H9 (cell line): ENCODE measurements around the gene NXPH4. TPM values are rescaled to one million over a fixed set of nuclear protein-coding genes. Genes with fewer than 3 reads are reported as not detected.
A peak's percentile ranks its signal among the peaks of the same experiment; 100 is the strongest.

Experiments
- DNase-seq: peaks from one replicate; pipeline ENCODE4 v3.0.0-alpha.2; 2017
- H2AFZ ChIP-seq: one replicate; pipeline ENCODE4 v1.6.1; 2013; ENCODE audit warnings: mild to moderate bottlenecking, low read length, control low read depth, moderate library complexity
- H2AK5ac ChIP-seq: 2 replicates; pipeline ENCODE4 v1.6.1; 2013; ENCODE audit warnings: low read length, control low read depth, mixed read lengths; ENCODE audit not compliant: insufficient read length
- H2BK120ac ChIP-seq: one replicate; pipeline ENCODE4 v1.6.1; 2013; ENCODE audit warnings: low read depth, mild to moderate bottlenecking, low read length, control low read depth, inconsistent platforms; ENCODE audit not compliant: poor library complexity, severe bottlenecking
- H2BK12ac ChIP-seq: 2 replicates; pipeline ENCODE4 v1.6.1; 2013; ENCODE audit warnings: low read length, control low read depth, mixed read lengths, low read depth; ENCODE audit not compliant: insufficient read length
- H2BK15ac ChIP-seq: 2 replicates; pipeline ENCODE4 v1.6.1; 2013; ENCODE audit warnings: low read depth, low read length, control low read depth
- H2BK20ac ChIP-seq: one replicate; pipeline ENCODE4 v1.6.1; 2013; ENCODE audit warnings: low read depth, mild to moderate bottlenecking, low read length, control low read depth, inconsistent platforms; ENCODE audit not compliant: poor library complexity, severe bottlenecking
- H2BK5ac ChIP-seq: 2 replicates; pipeline ENCODE4 v1.6.1; 2013; ENCODE audit warnings: low read length, control low read depth, mixed read lengths; ENCODE audit not compliant: insufficient read length
- H3K14ac ChIP-seq: 2 replicates; pipeline ENCODE4 v1.6.1; 2013; ENCODE audit warnings: low read length, control low read depth; ENCODE audit not compliant: insufficient read depth
- H3K18ac ChIP-seq: 2 replicates; pipeline ENCODE4 v1.6.1; 2013; ENCODE audit warnings: low read depth, mild to moderate bottlenecking, mixed read lengths, low read length, control low read depth; ENCODE audit not compliant: insufficient read length
- H3K23ac ChIP-seq: 2 replicates; pipeline ENCODE4 v1.6.1; 2013; ENCODE audit warnings: low read length, control low read depth, mixed read lengths, low read depth; ENCODE audit not compliant: insufficient read length
- H3K23me2 ChIP-seq: 2 replicates; pipeline ENCODE4 v1.6.1; 2013; ENCODE audit warnings: low read depth, mild to moderate bottlenecking, mixed read lengths, low read length, control low read depth; ENCODE audit not compliant: insufficient read length, poor library complexity, severe bottlenecking
- H3K27ac ChIP-seq: 2 replicates; pipeline ENCODE4 v1.5.1; 2013; ENCODE audit warnings: low read length, control low read depth, mixed read lengths, low read depth; ENCODE audit not compliant: insufficient read length
- H3K27me3 ChIP-seq: 2 replicates; pipeline ENCODE4 v1.6.1; 2013; ENCODE audit warnings: low read length, control low read depth, inconsistent platforms; ENCODE audit not compliant: insufficient read depth
- H3K4ac ChIP-seq: 2 replicates; pipeline ENCODE4 v1.6.1; 2013; ENCODE audit warnings: low read depth, mild to moderate bottlenecking, control low read depth, inconsistent platforms, low read length, moderate library complexity
- H3K4me1 ChIP-seq: 2 replicates; pipeline ENCODE4 v1.6.1; 2013; ENCODE audit warnings: low read length, control low read depth, inconsistent platforms; ENCODE audit not compliant: insufficient read depth
- H3K4me2 ChIP-seq: 2 replicates; pipeline ENCODE4 v1.6.1; 2013; ENCODE audit warnings: low read length, control low read depth, mixed read lengths; ENCODE audit not compliant: insufficient read length, insufficient read depth
- H3K56ac ChIP-seq: 2 replicates; pipeline ENCODE4 v1.6.1; 2013; ENCODE audit warnings: low read depth, mild to moderate bottlenecking, mixed read lengths, low read length, control low read depth; ENCODE audit not compliant: insufficient read length
- H3K79me1 ChIP-seq: 2 replicates; pipeline ENCODE4 v1.6.1; 2013; ENCODE audit warnings: low read depth, mild to moderate bottlenecking, moderate library complexity, low read length, control low read depth, inconsistent platforms; ENCODE audit not compliant: insufficient read depth, poor library complexity, severe bottlenecking
- H3K79me2 ChIP-seq: 2 replicates; pipeline ENCODE4 v1.6.1; 2013; ENCODE audit warnings: low read length, control low read depth, inconsistent platforms; ENCODE audit not compliant: insufficient read depth
- H3K9ac ChIP-seq: 2 replicates; pipeline ENCODE4 v1.6.1; 2013; ENCODE audit warnings: low read length, control low read depth, mixed read lengths; ENCODE audit not compliant: insufficient read length; ENCODE audit errors: extremely low read depth
- H3K9me3 ChIP-seq: one replicate; pipeline ENCODE4 v1.6.1; 2013; ENCODE audit warnings: low read depth, low read length, inconsistent platforms; ENCODE audit not compliant: control insufficient read depth
- H3T11ph ChIP-seq: one replicate; pipeline ENCODE4 v1.6.1; 2013; ENCODE audit warnings: mild to moderate bottlenecking, low read length, control low read depth, inconsistent platforms
- H4K20me1 ChIP-seq: one replicate; pipeline ENCODE4 v1.6.1; 2013; ENCODE audit not compliant: control insufficient read depth, insufficient read length, insufficient read depth
- H4K5ac ChIP-seq: 2 replicates; pipeline ENCODE4 v1.6.1; 2013; ENCODE audit warnings: low read depth, mild to moderate bottlenecking, mixed read lengths, low read length, control low read depth; ENCODE audit not compliant: insufficient read length
- H4K8ac ChIP-seq: replicated peaks from 2 replicates; pipeline ENCODE4 v1.6.1; 2013; ENCODE audit warnings: low read length, control low read depth, mixed read lengths, low read depth; ENCODE audit not compliant: insufficient read length
- H4K91ac ChIP-seq: 2 replicates; pipeline ENCODE4 v1.6.1; 2013; ENCODE audit warnings: low read depth, mild to moderate bottlenecking, moderate library complexity, mixed read lengths, low read length, control low read depth; ENCODE audit not compliant: insufficient read length
- H3K27ac Mint-ChIP-seq, 3 experiments: 2 replicates in 2 of 3; 3 replicates in 1 of 3; pipeline ENCODE4 v1.8.0; 2020 to 2021; ENCODE audit warnings: mixed read lengths in 3 of 3, mild to moderate bottlenecking in 1 of 3, moderate library complexity in 1 of 3
- H3K27me3 Mint-ChIP-seq: 2 replicates; pipeline ENCODE4 v1.8.0; 2021; ENCODE audit warnings: low read depth, mild to moderate bottlenecking, moderate library complexity, mixed read lengths
- H3K36me3 Mint-ChIP-seq, 3 experiments: 2 replicates in 2 of 3; 3 replicates in 1 of 3; pipeline ENCODE4 v1.8.0; 2020 to 2021; ENCODE audit warnings: low read depth in 3 of 3, mixed read lengths in 3 of 3; ENCODE audit not compliant: insufficient read depth in 1 of 3
- H3K4me1 Mint-ChIP-seq, 2 experiments: 2 replicates each; pipeline ENCODE4 v1.8.0; 2020; ENCODE audit warnings: mixed read lengths in 2 of 2
- H3K4me3 Mint-ChIP-seq, 2 experiments: 2 replicates in 1 of 2; 3 replicates in 1 of 2; pipeline ENCODE4 v1.8.0; 2020 to 2021; ENCODE audit warnings: mild to moderate bottlenecking in 2 of 2, mixed read lengths in 2 of 2, moderate library complexity in 1 of 2
- H3K9me3 Mint-ChIP-seq, 2 experiments: 2 replicates in 1 of 2; 3 replicates in 1 of 2; pipeline ENCODE4 v1.8.0; 2020; ENCODE audit warnings: mild to moderate bottlenecking in 2 of 2, mixed read lengths in 2 of 2, moderate library complexity in 1 of 2
- WGBS: extraction: QIAGEN DNeasy Blood & Tissue Kit; methylation state at CpG from one replicate; pipeline ENCODE4 v1.1.7; 2013; ENCODE audit warnings: missing lambda C conversion rate, low lambda C conversion rate, mixed read lengths; ENCODE audit not compliant: insufficient read length; ENCODE audit errors: extremely low coverage; 5-methylcytosine and 5-hydroxymethylcytosine counted together
- total RNA-seq: library from RNA; stranded (reverse); gene quantifications from 2 replicates; pipeline ENCODE4 v1.2.1, GENCODE V29; 2021
- TF ChIP-seq, protein P1 (sequence below): fragments of 200-600 bp; sonication (generic); conservative IDR thresholded peaks from 3 replicates; pipeline ENCODE4 v1.8.0; 2021; ENCODE audit warnings: antibody characterized with exemption, mild to moderate bottlenecking

Gene NXPH4
- total RNA-seq, 1 experiment from 2014 or later = 2.1 TPM

DNA sequence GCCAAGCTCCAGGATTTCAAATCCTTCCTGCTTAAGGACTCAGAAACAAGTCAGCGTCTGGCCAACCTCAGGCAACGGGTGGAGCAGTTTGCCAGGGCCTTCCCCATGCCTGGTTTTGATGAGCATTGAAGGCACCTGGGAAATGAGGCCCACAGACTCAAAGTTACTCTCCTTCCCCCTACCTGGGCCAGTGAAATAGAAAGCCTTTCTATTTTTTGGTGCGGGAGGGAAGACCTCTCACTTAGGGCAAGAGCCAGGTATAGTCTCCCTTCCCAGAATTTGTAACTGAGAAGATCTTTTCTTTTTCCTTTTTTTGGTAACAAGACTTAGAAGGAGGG is 17.6 kb downstream of the NXPH4 start:
- DNase-seq = no peak
- no peak overlapping the region for H3K23ac ChIP-seq
- no peak overlapping the region for H3K14ac ChIP-seq
- no peaks in the 10 kb centered on the region for H3K9me3 ChIP-seq
- H2AFZ ChIP-seq = no peak overlapping the region
- H3K79me2 ChIP-seq = peaks cover 5% of the 10 kb centered on the region; the same call in 1 of the 2 replicates
- H3K9ac ChIP-seq = no peak overlapping the region
- peaks cover 23% of the 10 kb centered on the region for H3K23me2 ChIP-seq
- no peak overlapping the region for H2BK12ac ChIP-seq
- H3K27me3 Mint-ChIP-seq = peaks cover 49% of the 10 kb centered on the region
- peaks cover 45 to 52% (median 47%) of the 10 kb centered on the region in 3 experiments for H3K36me3 Mint-ChIP-seq
- H3K56ac ChIP-seq = no peak overlapping the region
- TF ChIP-seq, protein P1, sequence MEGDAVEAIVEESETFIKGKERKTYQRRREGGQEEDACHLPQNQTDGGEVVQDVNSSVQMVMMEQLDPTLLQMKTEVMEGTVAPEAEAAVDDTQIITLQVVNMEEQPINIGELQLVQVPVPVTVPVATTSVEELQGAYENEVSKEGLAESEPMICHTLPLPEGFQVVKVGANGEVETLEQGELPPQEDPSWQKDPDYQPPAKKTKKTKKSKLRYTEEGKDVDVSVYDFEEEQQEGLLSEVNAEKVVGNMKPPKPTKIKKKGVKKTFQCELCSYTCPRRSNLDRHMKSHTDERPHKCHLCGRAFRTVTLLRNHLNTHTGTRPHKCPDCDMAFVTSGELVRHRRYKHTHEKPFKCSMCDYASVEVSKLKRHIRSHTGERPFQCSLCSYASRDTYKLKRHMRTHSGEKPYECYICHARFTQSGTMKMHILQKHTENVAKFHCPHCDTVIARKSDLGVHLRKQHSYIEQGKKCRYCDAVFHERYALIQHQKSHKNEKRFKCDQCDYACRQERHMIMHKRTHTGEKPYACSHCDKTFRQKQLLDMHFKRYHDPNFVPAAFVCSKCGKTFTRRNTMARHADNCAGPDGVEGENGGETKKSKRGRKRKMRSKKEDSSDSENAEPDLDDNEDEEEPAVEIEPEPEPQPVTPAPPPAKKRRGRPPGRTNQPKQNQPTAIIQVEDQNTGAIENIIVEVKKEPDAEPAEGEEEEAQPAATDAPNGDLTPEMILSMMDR = no peak
- no peak overlapping the region; a peak in 1 of 7 replicates for H3K27ac Mint-ChIP-seq
- no CpG with 5 or more reads among the region's 3 CpGs for WGBS
- no peaks in the 10 kb centered on the region; the same call in 1 of the 2 replicates for H3K4me1 ChIP-seq
- no peak overlapping the region for H4K8ac ChIP-seq
- H2BK15ac ChIP-seq = no peak overlapping the region
- H3K4me1 Mint-ChIP-seq = peaks cover 44 to 58% of the 10 kb centered on the region in 2 experiments
- no peak overlapping the region for H3K4me2 ChIP-seq
- no peak overlapping the region for H2BK5ac ChIP-seq
- H3K27me3 ChIP-seq = peaks cover 25% of the 10 kb centered on the region; the same call in 1 of the 2 replicates
- H3K27ac ChIP-seq = no peak overlapping the region
- no peak overlapping the region for H3T11ph ChIP-seq
- H3K79me1 ChIP-seq = peaks cover 5% of the 10 kb centered on the region
- no peak overlapping the region for H3K18ac ChIP-seq
- H4K91ac ChIP-seq = no peak overlapping the region
- peak overlapping the region in 1 of 2 experiments; percentile 9; a peak in 1 of 5 replicates for H3K4me3 Mint-ChIP-seq
- no peak overlapping the region for H3K4ac ChIP-seq
- no peaks in the 10 kb centered on the region for H3K9me3 Mint-ChIP-seq
- H2AK5ac ChIP-seq = no peak overlapping the region
- H2BK120ac ChIP-seq = no peak overlapping the region
- no peak overlapping the region for H2BK20ac ChIP-seq
- H4K20me1 ChIP-seq = peaks cover 4% of the 10 kb centered on the region
- H4K5ac ChIP-seq = no peak overlapping the region
